HEK293 (cell line): ENCODE measurements around the gene SLC44A1.
"Not testable (repeated sequence)": the region's sequence is repeated elsewhere in the genome, so short reads cannot be mapped to it uniquely, and the experiment has no call there.

ENCODE experiments used
- CTCF ChIA-PET: fragments of 350-600 bp; formaldehyde crosslinking; extraction: SDS; loops from one replicate; lab custom pipeline; 2021; ENCODE audit warnings: antibody characterized with exemption; lab: Yijun Ruan, JAX
- POLR2A ChIA-PET: fragments of 300-600 bp; formaldehyde crosslinking; extraction: SDS; loops from one replicate; lab custom pipeline; 2020; ENCODE audit warnings: antibody characterized with exemption, inconsistent platforms; lab: Yijun Ruan, JAX
- H3K27ac ChIP-seq: fragments of 200-500 bp; sonication (Bioruptor generic); 2 replicates; pipeline ENCODE4 v1.5.1; 2014; ENCODE audit warnings: low read depth, low read length, control low read depth, inconsistent platforms; ENCODE audit errors: extremely low read depth
- H3K36me3 ChIP-seq, 2 experiments: fragments of 200-500 bp in 1 of 2; sonication (Bioruptor generic) in 1 of 2; 1 replicate in 1 of 2; 2 replicates in 1 of 2; pipeline ENCODE4 v1.5.1; 2014 to 2017; ENCODE audit warnings: inconsistent platforms in 2 of 2, low read length in 2 of 2; ENCODE audit not compliant: control insufficient read depth in 2 of 2, insufficient read depth in 1 of 2
- H3K4me1 ChIP-seq: fragments of 200-500 bp; sonication (Bioruptor generic); 2 replicates; pipeline ENCODE4 v1.5.1; 2014; ENCODE audit warnings: mild to moderate bottlenecking, low read length, inconsistent platforms; ENCODE audit not compliant: control insufficient read depth, insufficient read depth
- H3K4me3 ChIP-seq: 2 replicates; pipeline ENCODE4 v1.5.1; 2011; ENCODE audit warnings: low read depth, mild to moderate bottlenecking, control low read depth, low read length, moderate library complexity
- H3K9me3 ChIP-seq: fragments of 200-500 bp; sonication (Bioruptor generic); 2 replicates; pipeline ENCODE4 v1.5.1; 2014; ENCODE audit warnings: low read depth, low read length, inconsistent platforms; ENCODE audit not compliant: control insufficient read depth, insufficient read depth
- BCL6B ChIP-seq: fragments of 450-650 bp; formaldehyde crosslinking; IDR thresholded peaks from 2 replicates; pipeline ENCODE4 v1.5.1; 2017; ENCODE audit warnings: missing biosample characterization, missing genetic modification characterization
- GLIS2 ChIP-seq: fragments of 450-650 bp; formaldehyde crosslinking; IDR thresholded peaks from 2 replicates; pipeline ENCODE4 v1.5.1; 2016; ENCODE audit warnings: missing biosample characterization, missing genetic modification characterization
- KLF8 ChIP-seq: fragments of 450-650 bp; formaldehyde crosslinking; IDR thresholded peaks from 2 replicates; pipeline ENCODE4 v1.5.1; 2016; ENCODE audit warnings: missing biosample characterization, missing genetic modification characterization
- SCRT2 ChIP-seq: fragments of 450-650 bp; formaldehyde crosslinking; IDR thresholded peaks from 2 replicates; pipeline ENCODE4 v1.5.1; 2016; ENCODE audit warnings: missing biosample characterization, missing genetic modification characterization
- YY1 ChIP-seq: fragments of 450-650 bp; formaldehyde crosslinking; IDR thresholded peaks from 2 replicates; pipeline ENCODE4 v1.5.1; 2018; ENCODE audit warnings: missing biosample characterization, missing genetic modification characterization
- ZIC2 ChIP-seq: fragments of 450-650 bp; formaldehyde crosslinking; IDR thresholded peaks from 2 replicates; pipeline ENCODE4 v1.5.1; 2016; ENCODE audit warnings: missing biosample characterization, missing genetic modification characterization
- ZNF174 ChIP-seq: fragments of 450-650 bp; formaldehyde crosslinking; IDR thresholded peaks from 2 replicates; pipeline ENCODE4 v1.5.0; 2017; ENCODE audit warnings: missing biosample characterization, mild to moderate bottlenecking, missing genetic modification characterization
- ZNF184 ChIP-seq: fragments of 450-650 bp; IDR thresholded peaks from 2 replicates; pipeline ENCODE4 v1.5.1; 2018; ENCODE audit warnings: missing biosample characterization, mild to moderate bottlenecking, missing genetic modification characterization
- ZNF366 ChIP-seq: fragments of 450-650 bp; formaldehyde crosslinking; conservative IDR thresholded peaks from 2 replicates; pipeline ENCODE4 v1.5.1; 2016; ENCODE audit warnings: missing biosample characterization, missing genetic modification characterization
- ZNF391 ChIP-seq: fragments of 450-650 bp; formaldehyde crosslinking; IDR thresholded peaks from 2 replicates; pipeline ENCODE4 v1.5.1; 2016; ENCODE audit warnings: low read depth, missing biosample characterization, missing genetic modification characterization, borderline replicate concordance
- ZNF521 ChIP-seq: fragments of 450-650 bp; formaldehyde crosslinking; IDR thresholded peaks from 2 replicates; pipeline ENCODE4 v1.5.1; 2017; ENCODE audit warnings: missing biosample characterization, mild to moderate bottlenecking, missing genetic modification characterization
- ZNF544 ChIP-seq: fragments of 450-650 bp; formaldehyde crosslinking; IDR thresholded peaks from 2 replicates; pipeline ENCODE4 v1.5.0; 2017; ENCODE audit warnings: missing biosample characterization, missing genetic modification characterization
- ZNF549 ChIP-seq: fragments of 450-650 bp; IDR thresholded peaks from 2 replicates; pipeline ENCODE4 v1.5.1; 2018; ENCODE audit warnings: missing biosample characterization, missing genetic modification characterization, mild to moderate bottlenecking, inconsistent platforms, moderate library complexity
- ZNF623 ChIP-seq: fragments of 450-650 bp; formaldehyde crosslinking; IDR thresholded peaks from 2 replicates; pipeline ENCODE4 v1.5.1; 2016; ENCODE audit warnings: missing biosample characterization, missing genetic modification characterization
- ZNF76 ChIP-seq: fragments of 450-650 bp; formaldehyde crosslinking; IDR thresholded peaks from 2 replicates; pipeline ENCODE4; 2016; ENCODE audit warnings: low read depth, missing biosample characterization, missing genetic modification characterization, borderline replicate concordance
- TF ChIP-seq, protein P1 (sequence below): fragments of 450-650 bp; formaldehyde crosslinking; IDR thresholded peaks from 2 replicates; pipeline ENCODE4 v1.5.1; 2016; ENCODE audit warnings: missing biosample characterization, missing genetic modification characterization

SLC44A1 gene

GRCh38 chr9:105264380-105264779 lies 19.9 kb downstream of the SLC44A1 start:
- no peak for TF ChIP-seq SCRT2 (tag by site-specific recombination)
- TF ChIP-seq, protein P1, sequence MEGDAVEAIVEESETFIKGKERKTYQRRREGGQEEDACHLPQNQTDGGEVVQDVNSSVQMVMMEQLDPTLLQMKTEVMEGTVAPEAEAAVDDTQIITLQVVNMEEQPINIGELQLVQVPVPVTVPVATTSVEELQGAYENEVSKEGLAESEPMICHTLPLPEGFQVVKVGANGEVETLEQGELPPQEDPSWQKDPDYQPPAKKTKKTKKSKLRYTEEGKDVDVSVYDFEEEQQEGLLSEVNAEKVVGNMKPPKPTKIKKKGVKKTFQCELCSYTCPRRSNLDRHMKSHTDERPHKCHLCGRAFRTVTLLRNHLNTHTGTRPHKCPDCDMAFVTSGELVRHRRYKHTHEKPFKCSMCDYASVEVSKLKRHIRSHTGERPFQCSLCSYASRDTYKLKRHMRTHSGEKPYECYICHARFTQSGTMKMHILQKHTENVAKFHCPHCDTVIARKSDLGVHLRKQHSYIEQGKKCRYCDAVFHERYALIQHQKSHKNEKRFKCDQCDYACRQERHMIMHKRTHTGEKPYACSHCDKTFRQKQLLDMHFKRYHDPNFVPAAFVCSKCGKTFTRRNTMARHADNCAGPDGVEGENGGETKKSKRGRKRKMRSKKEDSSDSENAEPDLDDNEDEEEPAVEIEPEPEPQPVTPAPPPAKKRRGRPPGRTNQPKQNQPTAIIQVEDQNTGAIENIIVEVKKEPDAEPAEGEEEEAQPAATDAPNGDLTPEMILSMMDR = no peak
- no peak for TF ChIP-seq ZNF174 (tag by site-specific recombination)
- no peak for TF ChIP-seq ZNF521
- no peak for TF ChIP-seq ZNF544 (tag by site-specific recombination)
- TF ChIP-seq ZNF184 (tag by site-specific recombination) = no peak
- no peak for TF ChIP-seq KLF8 (tag by site-specific recombination)
- TF ChIP-seq ZNF549 = no peak
- no peak for TF ChIP-seq ZNF76 (tag by site-specific recombination)
- no peak for TF ChIP-seq GLIS2 (tag by site-specific recombination)
- no peak for TF ChIP-seq ZNF623 (tag by site-specific recombination)
- H3K4me1 ChIP-seq = peaks cover 6% of the 10 kb centered on the region
- no peak overlapping the region for H3K4me3 ChIP-seq
- no peak overlapping the region for H3K27ac ChIP-seq
- ChIA-PET CTCF (interaction anchor here (0.6 kb wide), 1 partner anchor 454 kb away, joined by 3 read pairs; no protein-coding TSS in a partner anchor), POLR2A (interaction anchor here (0.6 kb wide), 1 partner anchor 356 kb away, joined by 4 read pairs; no protein-coding TSS in a partner anchor)
- no peaks in the 10 kb centered on the region for H3K36me3 ChIP-seq
- H3K9me3 ChIP-seq = no peaks in the 10 kb centered on the region

GRCh38 chr9:105268254-105268653 lies 23.8 kb downstream of the SLC44A1 start:
- ChIA-PET POLR2A (interaction anchor here (0.6 kb wide), 1 partner anchor 11 kb away, joined by 3 read pairs; no protein-coding TSS in a partner anchor), CTCF (interaction anchor here (0.5 to 0.7 kb wide), 3 partner anchors 23 to 404 kb away, joined by 3 to 7 read pairs (median 4); no protein-coding TSS in a partner anchor)
- H3K36me3 ChIP-seq, H3K9me3 ChIP-seq, H3K4me1 ChIP-seq, H3K27ac ChIP-seq, H3K4me3 ChIP-seq: not testable (repeated sequence)

GRCh38 chr9:105269593-105269992 lies 25.1 kb downstream of the SLC44A1 start:
- Histone ChIP-seq H3K4me3 (no peak overlapping the region), H3K27ac (no peak overlapping the region), H3K4me1 (no peaks in the 10 kb centered on the region), H3K36me3 (no peaks in the 10 kb centered on the region), H3K9me3 (no peaks in the 10 kb centered on the region)
- POLR2A ChIA-PET = no interaction called here
- CTCF ChIA-PET = no interaction called here
- TF ChIP-seq ZNF391 (tag by site-specific recombination) (no peak), YY1 (tag by site-specific recombination) (no peak), ZIC2 (tag by site-specific recombination) (no peak)

DNA sequence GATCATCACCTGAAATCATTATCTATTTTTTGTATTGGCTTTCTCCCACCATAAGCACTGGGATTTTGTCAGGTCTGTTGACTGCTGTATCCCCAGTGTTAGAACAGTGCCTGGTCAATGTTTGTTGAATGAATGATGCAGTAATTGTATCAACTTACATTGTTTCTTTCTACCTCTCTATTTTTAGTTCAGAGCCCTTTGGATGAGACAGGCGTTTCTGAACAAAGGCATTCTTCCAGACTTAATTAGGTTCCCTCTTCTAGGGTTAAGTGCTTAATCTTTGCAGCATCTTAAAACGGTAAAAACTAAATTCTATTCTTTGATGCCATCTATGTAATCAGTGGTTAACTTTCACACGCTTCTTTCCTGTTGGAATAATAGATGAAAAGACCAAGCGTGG lies 26.3 kb downstream of the SLC44A1 start:
- POLR2A ChIA-PET = no interaction called here
- Histone ChIP-seq H3K4me1 (no peaks in the 10 kb centered on the region), H3K27ac (no peak overlapping the region), H3K36me3 (no peaks in the 10 kb centered on the region), H3K9me3 (no peaks in the 10 kb centered on the region), H3K4me3 (no peak overlapping the region)
- TF ChIP-seq ZNF366 (tag by site-specific recombination) (no peak), BCL6B (tag by site-specific recombination) (no peak)
- CTCF ChIA-PET = interaction anchor here (0.6 kb wide), 1 partner anchor 16 kb away, joined by 3 read pairs; no protein-coding TSS in a partner anchor
